Mammary epithelial cell (primary cell): ENCODE measurements around the gene LSM3.

Experiments
- EZH2 ChIP-seq: IDR thresholded peaks from 2 replicates; pipeline ENCODE4 v1.6.1; 2012; ENCODE audit warnings: low read length, inconsistent platforms, borderline replicate concordance
- TF ChIP-seq, protein P1 (sequence below), 2 donors: IDR thresholded peaks in 1 of 2; conservative IDR thresholded peaks in 1 of 2; 2 replicates each; pipeline ENCODE4 v1.5.1; 2011 to 2012; ENCODE audit warnings: inconsistent platforms in 2 of 2, low read length in 2 of 2, mild to moderate bottlenecking in 2 of 2, control low read depth in 1 of 2, low read depth in 1 of 2; ENCODE audit not compliant: insufficient read depth in 1 of 2; ENCODE audit errors: extremely low read depth in 1 of 2

GRCh38 chr3:14133876-14134275 lies 44.7 kb upstream of the LSM3 start:
- TF ChIP-seq, protein P1, sequence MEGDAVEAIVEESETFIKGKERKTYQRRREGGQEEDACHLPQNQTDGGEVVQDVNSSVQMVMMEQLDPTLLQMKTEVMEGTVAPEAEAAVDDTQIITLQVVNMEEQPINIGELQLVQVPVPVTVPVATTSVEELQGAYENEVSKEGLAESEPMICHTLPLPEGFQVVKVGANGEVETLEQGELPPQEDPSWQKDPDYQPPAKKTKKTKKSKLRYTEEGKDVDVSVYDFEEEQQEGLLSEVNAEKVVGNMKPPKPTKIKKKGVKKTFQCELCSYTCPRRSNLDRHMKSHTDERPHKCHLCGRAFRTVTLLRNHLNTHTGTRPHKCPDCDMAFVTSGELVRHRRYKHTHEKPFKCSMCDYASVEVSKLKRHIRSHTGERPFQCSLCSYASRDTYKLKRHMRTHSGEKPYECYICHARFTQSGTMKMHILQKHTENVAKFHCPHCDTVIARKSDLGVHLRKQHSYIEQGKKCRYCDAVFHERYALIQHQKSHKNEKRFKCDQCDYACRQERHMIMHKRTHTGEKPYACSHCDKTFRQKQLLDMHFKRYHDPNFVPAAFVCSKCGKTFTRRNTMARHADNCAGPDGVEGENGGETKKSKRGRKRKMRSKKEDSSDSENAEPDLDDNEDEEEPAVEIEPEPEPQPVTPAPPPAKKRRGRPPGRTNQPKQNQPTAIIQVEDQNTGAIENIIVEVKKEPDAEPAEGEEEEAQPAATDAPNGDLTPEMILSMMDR (conservative IDR thresholded peaks at IDR 0.05 in 1 of 2, IDR thresholded peaks at IDR 0.05 in 1 of 2; ENCODE audit: extremely low read depth in 1 of 2, insufficient read depth in 1 of 2, low read depth in 1 of 2, low read length in 2 of 2) = no peak
- TF ChIP-seq EZH2 = no peak
